BJ (cell line): Measurements from ENCODE around the gene TMPRSS11F. TPM values are rescaled to one million over a fixed set of nuclear protein-coding genes. Genes with fewer than 3 reads are reported as not detected.

Experiments used
- CTCF ChIA-PET: fragments of 350-600 bp; formaldehyde crosslinking; extraction: SDS; loops from one replicate; lab custom pipeline; 2021; ENCODE audit warnings: antibody characterized with exemption, inconsistent platforms; lab: Yijun Ruan, JAX
- POLR2A ChIA-PET: fragments of 300-600 bp; sonication (Branson Sonifier 250); formaldehyde crosslinking; extraction: SDS; loops from one replicate; lab custom pipeline; 2021; ENCODE audit warnings: antibody characterized with exemption; lab: Charles Lee
- DNase-seq: peaks from one replicate; pipeline ENCODE4 v3.0.0-alpha.2; 2011; ENCODE audit warnings: low read depth
- H3K27me3 ChIP-seq: 2 replicates; pipeline ENCODE4 v1.6.0; 2011; ENCODE audit warnings: low read length; ENCODE audit not compliant: control insufficient read depth, insufficient read depth
- H3K36me3 ChIP-seq: 2 replicates; pipeline ENCODE4 v1.5.1; 2011; ENCODE audit warnings: low read length; ENCODE audit not compliant: control insufficient read depth, insufficient read depth
- H3K4me3 ChIP-seq: 2 replicates; pipeline ENCODE4 v1.5.1; 2011; ENCODE audit warnings: low read depth, mild to moderate bottlenecking, control low read depth, low read length
- polyA plus RNA-seq: library from polyadenylated mRNA; depleted of rRNA; stranded (reverse); fragments of >200 nt; gene quantifications from 2 replicates; pipeline ENCODE4 v1.2.3, GENCODE V29; 2011
- TF ChIP-seq, protein P1 (sequence below): IDR thresholded peaks from 2 replicates; pipeline ENCODE4 v1.5.1; 2011; ENCODE audit warnings: low read depth, mild to moderate bottlenecking, control low read depth, inconsistent platforms, low read length, moderate library complexity; ENCODE audit not compliant: insufficient read depth

Gene TMPRSS11F
- polyA plus RNA-seq, 1 experiment, result not detected

DNA sequence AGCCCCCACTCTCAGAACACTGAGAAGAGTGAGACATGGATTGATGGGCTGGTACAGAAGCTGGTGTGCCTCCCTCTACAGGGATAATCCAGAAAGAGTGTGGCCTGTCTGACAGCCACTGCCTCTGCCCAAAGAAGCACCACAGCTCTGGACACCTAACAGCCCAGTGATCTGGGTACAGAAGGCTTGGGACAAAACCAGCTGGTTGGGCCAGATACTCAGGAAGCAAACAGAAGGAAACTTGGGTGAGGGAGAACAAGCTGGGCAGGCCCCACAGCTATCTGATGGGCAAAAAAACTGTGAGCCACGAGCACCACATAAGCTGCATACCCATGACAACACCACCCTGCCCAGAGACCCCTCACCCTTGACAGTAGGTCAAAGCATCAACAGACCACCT lies 46.9 kb downstream of the TMPRSS11F start:
- POLR2A ChIA-PET, result no interaction called here
- no peaks in the 10 kb centered on the region for H3K36me3 ChIP-seq
- no peak overlapping the region for H3K4me3 ChIP-seq
- CTCF ChIA-PET, result no interaction called here
- DNase-seq, result no peak
- no peaks in the 10 kb centered on the region for H3K27me3 ChIP-seq
- TF ChIP-seq, protein P1, sequence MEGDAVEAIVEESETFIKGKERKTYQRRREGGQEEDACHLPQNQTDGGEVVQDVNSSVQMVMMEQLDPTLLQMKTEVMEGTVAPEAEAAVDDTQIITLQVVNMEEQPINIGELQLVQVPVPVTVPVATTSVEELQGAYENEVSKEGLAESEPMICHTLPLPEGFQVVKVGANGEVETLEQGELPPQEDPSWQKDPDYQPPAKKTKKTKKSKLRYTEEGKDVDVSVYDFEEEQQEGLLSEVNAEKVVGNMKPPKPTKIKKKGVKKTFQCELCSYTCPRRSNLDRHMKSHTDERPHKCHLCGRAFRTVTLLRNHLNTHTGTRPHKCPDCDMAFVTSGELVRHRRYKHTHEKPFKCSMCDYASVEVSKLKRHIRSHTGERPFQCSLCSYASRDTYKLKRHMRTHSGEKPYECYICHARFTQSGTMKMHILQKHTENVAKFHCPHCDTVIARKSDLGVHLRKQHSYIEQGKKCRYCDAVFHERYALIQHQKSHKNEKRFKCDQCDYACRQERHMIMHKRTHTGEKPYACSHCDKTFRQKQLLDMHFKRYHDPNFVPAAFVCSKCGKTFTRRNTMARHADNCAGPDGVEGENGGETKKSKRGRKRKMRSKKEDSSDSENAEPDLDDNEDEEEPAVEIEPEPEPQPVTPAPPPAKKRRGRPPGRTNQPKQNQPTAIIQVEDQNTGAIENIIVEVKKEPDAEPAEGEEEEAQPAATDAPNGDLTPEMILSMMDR, result no peak

DNA sequence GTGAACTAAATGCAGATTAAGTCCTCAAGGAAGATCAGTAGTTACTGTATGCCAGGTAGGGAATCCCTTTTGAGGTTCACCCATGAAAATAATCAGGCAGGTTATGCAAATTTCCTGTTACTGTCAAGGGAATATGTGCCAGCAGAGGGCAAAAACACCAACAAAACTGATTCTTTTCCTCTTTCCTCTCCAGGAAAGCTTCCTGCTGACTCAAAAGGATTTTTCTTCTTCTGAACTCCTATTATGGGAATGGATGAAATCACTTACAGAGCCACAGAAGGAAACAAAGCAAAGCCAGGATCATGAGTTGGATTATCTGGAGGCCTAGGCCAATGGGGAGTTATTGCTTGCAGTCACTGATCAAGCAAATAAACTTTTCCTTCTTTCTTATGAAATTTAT lies 49.7 kb downstream of the TMPRSS11F start:
- Histone ChIP-seq H3K27me3 (no peaks in the 10 kb centered on the region), H3K4me3 (no peak overlapping the region), H3K36me3 (no peaks in the 10 kb centered on the region)
- no peak for DNase-seq
- TF ChIP-seq, protein P1, result no peak
- POLR2A ChIA-PET, result no interaction called here
- CTCF ChIA-PET, result no interaction called here

DNA sequence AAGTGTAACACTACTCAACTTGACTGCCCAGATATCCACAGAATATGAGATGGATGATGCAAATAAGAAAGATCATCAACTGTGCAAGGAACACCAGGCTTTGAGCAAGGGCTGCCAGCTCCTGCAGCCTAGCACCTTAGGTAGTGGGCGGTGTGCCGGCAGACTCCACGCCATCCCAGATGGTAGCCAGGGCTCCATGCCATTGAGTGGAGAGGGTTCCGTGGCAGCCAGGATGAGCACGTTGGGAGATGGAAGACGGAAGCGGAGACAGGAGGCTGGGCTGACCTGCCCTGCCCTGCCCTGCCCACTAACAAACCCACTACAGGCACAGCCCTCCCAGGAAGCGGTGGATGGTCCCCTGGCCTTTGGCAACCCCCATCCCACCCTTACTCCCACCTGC lies 51.9 kb downstream of the TMPRSS11F start:
- Histone ChIP-seq H3K27me3 (no peaks in the 10 kb centered on the region), H3K4me3 (no peak overlapping the region), H3K36me3 (no peaks in the 10 kb centered on the region)
- TF ChIP-seq, protein P1, result no peak
- POLR2A ChIA-PET, result no interaction called here
- CTCF ChIA-PET, result no interaction called here
- DNase-seq, result no peak

DNA sequence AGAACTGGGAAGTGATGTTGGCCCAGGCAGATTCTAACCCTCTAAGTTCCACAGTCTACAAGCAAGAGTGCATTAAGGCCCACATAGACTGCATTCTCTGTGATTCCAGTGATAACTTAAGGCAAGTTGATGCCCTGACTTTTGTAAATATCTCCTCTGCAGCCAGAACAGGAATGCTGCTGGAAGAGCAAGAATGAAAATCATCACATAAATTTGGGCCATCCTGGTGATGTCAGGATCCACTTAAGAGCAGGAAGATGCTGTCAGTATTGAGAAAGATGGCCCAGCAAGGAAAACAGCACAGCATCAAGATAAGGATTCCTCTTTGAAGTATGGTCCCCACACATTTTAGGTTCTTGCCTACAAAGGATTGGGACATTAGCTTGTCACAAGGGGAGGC lies 52.4 kb downstream of the TMPRSS11F start:
- H3K27me3 ChIP-seq, result no peaks in the 10 kb centered on the region
- POLR2A ChIA-PET, result no interaction called here
- H3K36me3 ChIP-seq, result no peaks in the 10 kb centered on the region
- CTCF ChIA-PET, result no interaction called here
- no peak overlapping the region for H3K4me3 ChIP-seq
- TF ChIP-seq, protein P1, result no peak
- no peak for DNase-seq

DNA sequence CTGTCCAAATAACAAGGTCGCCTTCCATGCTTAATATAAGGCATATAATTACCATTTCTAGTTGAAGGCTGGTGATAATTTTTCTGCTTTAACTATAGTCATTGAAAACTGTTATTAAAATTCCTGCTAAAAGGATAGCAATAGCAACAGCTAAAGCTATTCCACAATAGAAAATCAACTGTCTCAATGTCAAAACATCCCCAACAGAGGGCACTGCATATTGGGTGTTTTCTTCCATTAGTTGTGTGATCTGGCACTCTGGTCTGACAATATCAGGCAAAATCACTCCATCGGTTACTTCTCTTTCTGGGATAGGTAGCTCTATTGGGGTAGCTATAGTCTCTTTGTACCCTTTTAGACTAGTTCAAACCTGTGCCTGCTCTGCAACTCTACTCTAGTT lies 53.5 kb downstream of the TMPRSS11F start:
- Histone ChIP-seq H3K4me3 (no peak overlapping the region), H3K36me3 (no peaks in the 10 kb centered on the region), H3K27me3 (no peaks in the 10 kb centered on the region)
- DNase-seq, result no peak
- TF ChIP-seq, protein P1, result no peak
- POLR2A ChIA-PET, result no interaction called here
- CTCF ChIA-PET, result no interaction called here
